Measurements from ENCODE around the gene MRPL55. TPM values are rescaled to one million over a fixed set of nuclear protein-coding genes. Genes with fewer than 3 reads are reported as not detected.

The MRPL55 gene
- total and polyA plus RNA-seq, 2 of the 13 experiments (the other 11 are each of a cell fraction or from before 2014, with no cell fraction given), result 58.6 to 92.9 TPM

DNA sequence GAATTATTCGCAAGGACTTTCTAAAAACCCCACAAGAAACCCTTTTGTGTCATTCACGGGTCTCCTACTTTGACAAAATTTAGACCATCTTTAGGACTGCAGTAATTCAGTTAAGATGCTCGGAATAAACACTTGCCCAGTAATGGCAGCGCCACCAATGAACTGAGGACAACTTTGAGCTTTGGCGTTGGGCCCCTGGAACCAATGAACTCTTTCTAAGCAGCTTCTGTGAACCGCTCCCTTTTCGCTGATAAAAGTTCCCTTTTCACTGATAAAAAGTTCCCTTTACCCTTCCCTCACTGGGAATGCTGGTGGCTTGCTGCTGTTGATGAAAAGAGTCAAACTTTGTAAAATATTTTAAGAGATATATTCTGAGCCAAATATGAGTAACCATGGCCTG lies 1.5 kb upstream of the MRPL55 start (continued):
- TF ChIP-seq FOXJ3 (CRISPR knock-in tag; IDR thresholded peaks at IDR 0.05; ENCODE audit: borderline replicate concordance), result 0 out of 2 replicates have a peak, but pooled peaks have one; percentile 11
- TF ChIP-seq, protein P1, sequence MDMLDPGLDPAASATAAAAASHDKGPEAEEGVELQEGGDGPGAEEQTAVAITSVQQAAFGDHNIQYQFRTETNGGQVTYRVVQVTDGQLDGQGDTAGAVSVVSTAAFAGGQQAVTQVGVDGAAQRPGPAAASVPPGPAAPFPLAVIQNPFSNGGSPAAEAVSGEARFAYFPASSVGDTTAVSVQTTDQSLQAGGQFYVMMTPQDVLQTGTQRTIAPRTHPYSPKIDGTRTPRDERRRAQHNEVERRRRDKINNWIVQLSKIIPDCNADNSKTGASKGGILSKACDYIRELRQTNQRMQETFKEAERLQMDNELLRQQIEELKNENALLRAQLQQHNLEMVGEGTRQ (IDR thresholded peaks at IDR 0.05; ENCODE audit: low read depth, low read length), result no peak
- TF ChIP-seq, protein P1 (CRISPR knock-in tag; IDR thresholded peaks at IDR 0.05; ENCODE audit: borderline replicate concordance), result no peak
- no peak for TF ChIP-seq ZNF180 (CRISPR knock-in tag; IDR thresholded peaks at IDR 0.05; ENCODE audit: borderline replicate concordance, low read depth)
- TF ChIP-seq RBAK (CRISPR knock-in tag; IDR thresholded peaks at IDR 0.05), result no peak
- TF ChIP-seq, protein P2, sequence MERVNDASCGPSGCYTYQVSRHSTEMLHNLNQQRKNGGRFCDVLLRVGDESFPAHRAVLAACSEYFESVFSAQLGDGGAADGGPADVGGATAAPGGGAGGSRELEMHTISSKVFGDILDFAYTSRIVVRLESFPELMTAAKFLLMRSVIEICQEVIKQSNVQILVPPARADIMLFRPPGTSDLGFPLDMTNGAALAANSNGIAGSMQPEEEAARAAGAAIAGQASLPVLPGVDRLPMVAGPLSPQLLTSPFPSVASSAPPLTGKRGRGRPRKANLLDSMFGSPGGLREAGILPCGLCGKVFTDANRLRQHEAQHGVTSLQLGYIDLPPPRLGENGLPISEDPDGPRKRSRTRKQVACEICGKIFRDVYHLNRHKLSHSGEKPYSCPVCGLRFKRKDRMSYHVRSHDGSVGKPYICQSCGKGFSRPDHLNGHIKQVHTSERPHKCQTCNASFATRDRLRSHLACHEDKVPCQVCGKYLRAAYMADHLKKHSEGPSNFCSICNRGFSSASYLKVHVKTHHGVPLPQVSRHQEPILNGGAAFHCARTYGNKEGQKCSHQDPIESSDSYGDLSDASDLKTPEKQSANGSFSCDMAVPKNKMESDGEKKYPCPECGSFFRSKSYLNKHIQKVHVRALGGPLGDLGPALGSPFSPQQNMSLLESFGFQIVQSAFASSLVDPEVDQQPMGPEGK (CRISPR knock-in tag; IDR thresholded peaks at IDR 0.05), result no peak
- TF ChIP-seq ZNF225 (CRISPR knock-in tag; IDR thresholded peaks at IDR 0.05), result no peak
- TF ChIP-seq, protein P3, sequence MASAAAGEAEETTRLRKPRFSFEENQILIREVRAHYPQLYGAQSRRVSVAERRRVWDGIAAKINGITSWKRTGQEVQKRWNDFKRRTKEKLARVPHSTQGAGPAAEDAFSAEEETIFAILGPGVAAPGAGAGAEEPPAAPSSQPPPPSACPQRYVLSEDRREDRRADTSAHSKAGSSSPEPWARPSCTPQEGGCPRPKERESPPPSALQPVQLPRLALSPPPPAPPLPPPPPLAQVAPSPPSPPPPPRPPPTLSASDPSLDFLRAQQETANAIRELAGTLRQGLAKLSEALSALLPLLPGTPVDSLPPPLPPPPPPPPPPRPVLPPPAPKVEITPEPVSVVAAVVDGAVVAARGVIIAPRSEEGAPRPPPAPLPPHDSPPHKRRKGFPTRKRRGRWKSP (CRISPR knock-in tag; IDR thresholded peaks at IDR 0.05), result peak; percentile 23; the same call in 1 of the 2 replicates
- TF ChIP-seq, protein P4, sequence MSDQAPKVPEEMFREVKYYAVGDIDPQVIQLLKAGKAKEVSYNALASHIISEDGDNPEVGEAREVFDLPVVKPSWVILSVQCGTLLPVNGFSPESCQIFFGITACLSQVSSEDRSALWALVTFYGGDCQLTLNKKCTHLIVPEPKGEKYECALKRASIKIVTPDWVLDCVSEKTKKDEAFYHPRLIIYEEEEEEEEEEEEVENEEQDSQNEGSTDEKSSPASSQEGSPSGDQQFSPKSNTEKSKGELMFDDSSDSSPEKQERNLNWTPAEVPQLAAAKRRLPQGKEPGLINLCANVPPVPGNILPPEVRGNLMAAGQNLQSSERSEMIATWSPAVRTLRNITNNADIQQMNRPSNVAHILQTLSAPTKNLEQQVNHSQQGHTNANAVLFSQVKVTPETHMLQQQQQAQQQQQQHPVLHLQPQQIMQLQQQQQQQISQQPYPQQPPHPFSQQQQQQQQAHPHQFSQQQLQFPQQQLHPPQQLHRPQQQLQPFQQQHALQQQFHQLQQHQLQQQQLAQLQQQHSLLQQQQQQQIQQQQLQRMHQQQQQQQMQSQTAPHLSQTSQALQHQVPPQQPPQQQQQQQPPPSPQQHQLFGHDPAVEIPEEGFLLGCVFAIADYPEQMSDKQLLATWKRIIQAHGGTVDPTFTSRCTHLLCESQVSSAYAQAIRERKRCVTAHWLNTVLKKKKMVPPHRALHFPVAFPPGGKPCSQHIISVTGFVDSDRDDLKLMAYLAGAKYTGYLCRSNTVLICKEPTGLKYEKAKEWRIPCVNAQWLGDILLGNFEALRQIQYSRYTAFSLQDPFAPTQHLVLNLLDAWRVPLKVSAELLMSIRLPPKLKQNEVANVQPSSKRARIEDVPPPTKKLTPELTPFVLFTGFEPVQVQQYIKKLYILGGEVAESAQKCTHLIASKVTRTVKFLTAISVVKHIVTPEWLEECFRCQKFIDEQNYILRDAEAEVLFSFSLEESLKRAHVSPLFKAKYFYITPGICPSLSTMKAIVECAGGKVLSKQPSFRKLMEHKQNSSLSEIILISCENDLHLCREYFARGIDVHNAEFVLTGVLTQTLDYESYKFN (CRISPR knock-in tag; conservative IDR thresholded peaks at IDR 0.05), result 0 out of 2 replicates have a peak, but pooled peaks have one; percentile 8
- 0 out of 2 replicates have a peak, but pooled peaks have one; percentile 10 for TF ChIP-seq KDM2A (CRISPR knock-in tag; IDR thresholded peaks at IDR 0.05; ENCODE audit: borderline replicate concordance, low read depth)

All from HepG2 (cell line).